Measurements from ENCODE around the gene THNSL1.

DNA sequence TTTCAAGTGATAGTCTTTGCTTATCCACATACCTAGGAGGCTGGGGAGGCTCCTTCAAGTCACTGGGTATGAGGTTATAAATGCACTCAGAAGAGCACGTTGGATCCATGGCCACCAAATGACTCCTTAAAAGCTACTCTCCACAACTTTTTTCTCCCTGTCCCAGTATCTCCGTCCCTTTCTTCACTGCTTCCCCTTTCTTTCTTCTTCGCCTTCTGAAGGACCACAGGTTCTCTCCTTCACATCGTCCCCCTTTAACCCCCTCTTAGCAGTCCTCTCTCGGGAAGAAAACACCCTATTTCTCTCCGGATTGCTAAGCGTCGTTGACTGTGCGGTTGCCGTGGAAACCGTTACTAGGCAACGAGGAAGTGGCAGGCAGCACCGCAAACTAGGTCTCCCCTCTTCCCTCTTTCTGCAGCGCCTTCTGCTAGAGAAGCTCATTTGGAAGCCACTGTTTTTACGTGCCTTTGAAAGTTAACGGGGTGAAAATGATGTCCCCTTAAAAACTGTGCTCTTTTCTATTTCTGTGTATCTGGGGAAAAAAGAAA is 510 bp upstream of the THNSL1 start, which contains the start of gene ENKUR:
- TF ChIP-seq CTCF (IDR thresholded peaks at IDR 0.05) = no peak
- no peak for TF ChIP-seq SP1 (CRISPR knock-in tag; conservative IDR thresholded peaks at IDR 0.05)
- TF ChIP-seq NR3C1 (CRISPR knock-in tag; conservative IDR thresholded peaks at IDR 0.05; ENCODE audit: low read depth) = no peak
- TF ChIP-seq FOXJ3 (CRISPR knock-in tag; IDR thresholded peaks at IDR 0.05; ENCODE audit: borderline replicate concordance) = no peak
- no peak for TF ChIP-seq ZNF416 (CRISPR knock-in tag; IDR thresholded peaks at IDR 0.05)
- no peak for TF ChIP-seq ZNF121 (CRISPR knock-in tag; IDR thresholded peaks at IDR 0.05)
- TF ChIP-seq MYBL2 (CRISPR knock-in tag; IDR thresholded peaks at IDR 0.05) = no peak

Data from WTC11 (cell line).